SJCRH30 (cell line): ENCODE results near the gene POLRMT. TPM values are rescaled to one million over a fixed set of nuclear protein-coding genes. Genes with fewer than 3 reads are reported as not detected.

ENCODE experiments used
- DNase-seq, 2 experiments: peaks; one replicate each; pipeline ENCODE4 v3.0.0-alpha.2; 2015 to 2020
- H3K27ac ChIP-seq: fragments of 250-450 bp; sonication (Bioruptor Pico); 2 replicates; pipeline ENCODE4 v1.5.1; 2020; ENCODE audit warnings: mild to moderate bottlenecking, moderate library complexity
- H3K27me3 ChIP-seq: fragments of 250-450 bp; sonication (Bioruptor Pico); 2 replicates; pipeline ENCODE4 v1.5.1; 2020; ENCODE audit warnings: mild to moderate bottlenecking, moderate library complexity
- H3K36me3 ChIP-seq: fragments of 250-450 bp; sonication (Bioruptor Pico); 2 replicates; pipeline ENCODE4 v1.5.1; 2020; ENCODE audit warnings: mild to moderate bottlenecking, moderate library complexity
- H3K4me1 ChIP-seq: fragments of 250-450 bp; sonication (Bioruptor Pico); 2 replicates; pipeline ENCODE4 v1.5.1; 2020; ENCODE audit warnings: mild to moderate bottlenecking, moderate library complexity
- H3K4me3 ChIP-seq: fragments of 250-450 bp; sonication (Bioruptor Pico); 2 replicates; pipeline ENCODE4 v1.5.1; 2020; ENCODE audit warnings: mild to moderate bottlenecking, moderate library complexity
- H3K9me3 ChIP-seq: fragments of 250-450 bp; sonication (Bioruptor Pico); replicated peaks from 2 replicates; pipeline ENCODE4 v1.5.1; 2020; ENCODE audit warnings: mild to moderate bottlenecking, moderate library complexity
- total RNA-seq: library from RNA; depleted of rRNA; stranded (reverse); fragments of >200 nt; shearing (Covaris generic); gene quantifications from 2 replicates; pipeline ENCODE4 v1.2.3, GENCODE V29; 2014

The POLRMT gene
- total RNA-seq, 1 experiment from 2014 or later: 29.6 TPM

- no peaks in the 10 kb centered on the region for H3K9me3 ChIP-seq
- no peak for DNase-seq
- H3K36me3 ChIP-seq: peaks cover 13% of the 10 kb centered on the region; the same call in 1 of the 2 replicates
- no peak overlapping the region for H3K27ac ChIP-seq
- no peaks in the 10 kb centered on the region for H3K27me3 ChIP-seq
- peaks cover 10% of the 10 kb centered on the region for H3K4me1 ChIP-seq
- H3K4me3 ChIP-seq: no peak overlapping the region
Measured at GRCh38 chr19:657611-658010, 24.3 kb upstream of the POLRMT start.

GRCh38 chr19:656751-657559 lies 23.6 kb upstream of the POLRMT start:
- Histone ChIP-seq H3K4me1 (peaks cover 10% of the 10 kb centered on the region), H3K27me3 (no peaks in the 10 kb centered on the region), H3K36me3 (peaks cover 13% of the 10 kb centered on the region; the same call in 1 of the 2 replicates), H3K4me3 (no peak overlapping the region), H3K9me3 (no peaks in the 10 kb centered on the region), H3K27ac (no peak overlapping the region)
- peak; percentile 49 to 52 for DNase-seq

- no peak overlapping the region for H3K4me3 ChIP-seq
- no peak overlapping the region for H3K27ac ChIP-seq
- H3K4me1 ChIP-seq: peaks cover 10% of the 10 kb centered on the region
- H3K36me3 ChIP-seq: peaks cover 15% of the 10 kb centered on the region; the same call in 1 of the 2 replicates
- H3K9me3 ChIP-seq: no peaks in the 10 kb centered on the region
- no peak for DNase-seq
- H3K27me3 ChIP-seq: no peaks in the 10 kb centered on the region
Measured at GRCh38 chr19:655691-656090, 22.4 kb upstream of the POLRMT start.

DNA sequence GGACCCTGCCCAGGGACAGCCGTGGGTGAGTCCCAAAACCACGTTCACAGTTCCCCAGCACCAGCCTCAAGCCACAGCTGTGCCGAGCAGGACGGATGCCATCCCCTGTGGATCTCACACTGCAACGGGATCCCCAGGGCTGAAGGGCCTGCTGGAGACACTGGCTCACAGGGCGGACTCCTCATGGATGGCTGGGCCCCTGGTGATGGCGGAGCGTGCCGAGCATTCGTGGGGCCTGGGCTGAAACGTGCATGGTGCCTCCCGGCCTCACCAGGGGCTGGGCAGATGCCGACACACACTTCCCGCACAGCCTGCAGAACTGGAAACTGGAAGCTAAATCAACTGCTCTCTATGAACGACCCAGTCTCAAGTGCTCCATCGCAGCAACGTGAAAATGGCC lies 20.1 kb upstream of the POLRMT start:
- no peak overlapping the region for H3K4me3 ChIP-seq
- peaks cover 10% of the 10 kb centered on the region for H3K4me1 ChIP-seq
- H3K9me3 ChIP-seq: no peaks in the 10 kb centered on the region
- no peak for DNase-seq
- no peaks in the 10 kb centered on the region for H3K27me3 ChIP-seq
- H3K27ac ChIP-seq: no peak overlapping the region
- H3K36me3 ChIP-seq: peaks cover 27% of the 10 kb centered on the region; the same call in 1 of the 2 replicates

GRCh38 chr19:652467-653389 lies 19.4 kb upstream of the POLRMT start:
- H3K4me1 ChIP-seq: peaks cover 10% of the 10 kb centered on the region
- no peaks in the 10 kb centered on the region for H3K9me3 ChIP-seq
- no peak for DNase-seq
- H3K36me3 ChIP-seq: peaks cover 28% of the 10 kb centered on the region; the same call in 1 of the 2 replicates
- H3K4me3 ChIP-seq: no peak overlapping the region
- H3K27ac ChIP-seq: no peak overlapping the region
- H3K27me3 ChIP-seq: no peaks in the 10 kb centered on the region

DNA sequence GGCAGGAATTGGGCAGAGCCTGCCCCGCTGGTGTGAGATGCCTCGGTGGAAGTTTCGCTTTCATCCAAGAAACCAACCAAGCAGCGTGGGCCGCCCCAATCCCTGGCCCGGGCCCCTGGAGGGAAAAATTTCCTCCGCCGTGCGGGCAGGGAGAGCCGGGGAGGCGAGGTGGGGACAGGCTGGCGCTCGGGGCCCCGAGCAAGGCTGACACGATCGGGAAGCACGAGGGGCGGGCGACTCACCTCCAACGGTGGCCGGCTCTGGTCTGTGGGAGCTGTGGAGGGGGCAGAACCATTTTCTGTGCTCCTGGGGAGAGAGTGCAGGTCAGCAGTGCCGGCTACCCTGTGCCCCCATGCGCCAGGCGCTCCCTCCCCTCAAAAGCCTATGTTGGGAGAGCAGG lies 18.7 kb upstream of the POLRMT start:
- DNase-seq: no peak
- H3K36me3 ChIP-seq: peaks cover 35% of the 10 kb centered on the region

GRCh38 chr19:651114-651818 lies 17.9 kb upstream of the POLRMT start:
- Histone ChIP-seq H3K4me1 (no peaks in the 10 kb centered on the region), H3K4me3 (no peak overlapping the region), H3K9me3 (no peaks in the 10 kb centered on the region), H3K27me3 (no peaks in the 10 kb centered on the region), H3K36me3 (peaks cover 36% of the 10 kb centered on the region), H3K27ac (no peak overlapping the region)
- no peak for DNase-seq

More for the DNA sequence above, 18.7 kb upstream of the POLRMT start:
- Histone ChIP-seq H3K9me3 (no peaks in the 10 kb centered on the region), H3K4me1 (peaks cover 4% of the 10 kb centered on the region), H3K4me3 (no peak overlapping the region), H3K27me3 (no peaks in the 10 kb centered on the region), H3K27ac (no peak overlapping the region)

- no peak overlapping the region for H3K27ac ChIP-seq
- no peaks in the 10 kb centered on the region for H3K27me3 ChIP-seq
- no peaks in the 10 kb centered on the region for H3K4me1 ChIP-seq
- H3K36me3 ChIP-seq: peaks cover 42% of the 10 kb centered on the region
- H3K9me3 ChIP-seq: no peaks in the 10 kb centered on the region
- DNase-seq: no peak
- H3K4me3 ChIP-seq: no peak overlapping the region
Measured at GRCh38 chr19:650121-650520, 16.8 kb upstream of the POLRMT start.

DNA sequence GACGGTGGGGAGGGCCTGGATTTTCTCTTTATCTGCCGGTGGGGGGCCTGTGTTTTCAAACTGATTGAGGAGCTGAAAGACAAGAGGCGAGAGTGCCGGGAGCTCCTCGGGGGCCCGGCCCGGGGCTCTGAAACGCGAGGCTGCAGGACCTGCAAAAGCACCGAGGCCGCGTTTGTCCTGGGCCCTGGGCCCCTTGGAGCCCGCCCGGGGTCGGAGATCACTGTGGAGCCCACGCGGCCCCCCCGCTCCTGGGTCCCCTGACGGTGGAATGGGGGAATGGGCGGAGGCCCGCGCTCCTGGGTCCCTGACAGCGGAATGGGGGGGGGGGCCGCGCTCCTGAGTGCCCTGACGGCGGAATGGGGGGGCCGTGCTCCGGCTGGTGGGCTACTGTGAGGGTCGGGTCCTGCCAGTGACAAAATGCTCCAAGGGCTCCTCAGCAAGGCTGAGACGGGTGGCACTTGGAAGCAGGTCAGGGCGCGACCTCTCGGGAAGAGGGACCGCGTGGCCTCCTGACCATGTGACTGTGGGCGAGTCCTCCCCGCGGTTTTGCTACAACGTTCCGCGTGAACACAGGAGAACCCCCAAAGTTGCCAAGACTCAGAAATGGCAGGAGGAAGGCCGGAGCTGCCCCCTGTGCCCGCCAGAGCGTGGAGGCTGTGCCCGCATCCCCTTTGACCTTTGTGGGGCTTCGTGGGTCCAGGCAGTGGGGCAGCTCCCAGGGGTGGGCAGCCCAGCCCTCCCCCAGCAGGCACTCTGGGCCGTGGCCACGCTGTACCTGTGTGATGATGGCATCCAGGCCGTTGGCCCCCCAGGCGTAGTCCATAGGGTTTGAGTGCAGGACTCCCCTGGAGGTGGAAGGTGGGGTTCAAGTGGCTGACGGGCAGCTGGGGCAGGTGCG lies 15.8 kb upstream of the POLRMT start:
- H3K36me3 ChIP-seq: peaks cover 42% of the 10 kb centered on the region
- H3K9me3 ChIP-seq: no peaks in the 10 kb centered on the region
- H3K27me3 ChIP-seq: no peaks in the 10 kb centered on the region
- DNase-seq: no peak
- no peak overlapping the region for H3K27ac ChIP-seq
- H3K4me1 ChIP-seq: no peaks in the 10 kb centered on the region
- no peak overlapping the region for H3K4me3 ChIP-seq

DNA sequence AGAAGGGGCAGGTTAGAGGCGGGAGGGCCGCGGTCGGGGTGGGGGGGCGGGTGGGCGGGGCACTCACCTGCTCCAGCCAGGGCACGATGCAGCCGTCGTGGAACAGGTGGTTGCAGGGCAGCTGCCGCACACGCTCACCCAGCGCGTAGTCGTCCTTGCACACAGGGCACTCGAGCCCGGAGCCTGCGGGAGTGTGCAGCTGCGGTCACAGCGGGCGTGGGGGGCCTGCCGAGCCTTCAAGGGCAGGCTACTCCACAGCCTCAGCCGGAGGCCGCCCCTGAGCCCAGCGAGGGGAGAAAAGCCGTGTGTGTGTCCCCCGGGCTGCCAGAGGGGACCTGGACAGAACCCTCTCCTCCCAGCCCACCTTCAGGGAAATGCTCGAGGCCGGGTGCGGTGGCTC lies 15.0 kb upstream of the POLRMT start:
- DNase-seq: no peak
- H3K36me3 ChIP-seq: peaks cover 37% of the 10 kb centered on the region

GRCh38 chr19:647566-648284 lies 14.4 kb upstream of the POLRMT start:
- DNase-seq: no peak

More for the DNA sequence above, 15.0 kb upstream of the POLRMT start:
- no peaks in the 10 kb centered on the region for H3K9me3 ChIP-seq
- no peaks in the 10 kb centered on the region for H3K27me3 ChIP-seq
- no peaks in the 10 kb centered on the region for H3K4me1 ChIP-seq
- H3K27ac ChIP-seq: no peak overlapping the region
- H3K4me3 ChIP-seq: no peak overlapping the region

DNA sequence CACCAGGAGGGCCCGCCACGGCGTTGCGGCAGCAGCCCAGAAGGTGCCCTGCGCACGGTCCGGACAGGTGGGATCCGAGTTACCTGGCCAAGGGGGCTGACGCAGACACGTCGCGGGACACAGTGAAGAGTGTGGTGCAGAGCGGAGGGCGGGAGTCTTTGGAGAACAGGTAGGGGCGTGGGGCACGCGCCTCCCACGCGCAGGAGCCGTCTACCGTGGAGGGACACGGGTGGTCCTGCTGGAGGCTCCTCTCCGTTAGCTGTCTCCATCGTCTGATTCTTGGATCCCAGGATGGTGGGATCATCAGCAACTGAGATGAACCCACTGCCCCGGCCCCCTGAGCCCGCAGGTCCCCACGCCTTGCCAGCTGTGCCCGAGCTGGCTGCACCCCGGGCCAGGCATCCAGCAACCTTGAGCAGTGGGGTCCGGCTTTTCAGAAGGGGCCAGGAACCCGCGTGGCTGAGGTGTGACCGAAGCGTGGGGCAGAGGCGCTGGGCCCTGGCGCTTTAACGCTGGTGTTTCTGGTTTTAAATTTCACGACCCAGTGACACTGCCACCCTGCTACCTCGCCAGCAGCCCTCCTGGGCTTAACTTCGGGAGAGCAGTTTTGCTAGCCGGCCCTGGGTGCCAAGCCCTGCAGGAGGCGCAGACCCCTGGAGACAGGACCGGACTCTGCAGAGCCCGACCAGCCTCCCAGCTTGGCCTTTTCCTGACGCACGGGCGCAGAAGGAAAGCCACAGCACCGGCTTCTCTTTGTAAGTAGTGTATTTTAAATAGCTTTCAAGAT lies 13.6 kb upstream of the POLRMT start:
- peaks cover 37% of the 10 kb centered on the region for H3K36me3 ChIP-seq

More at GRCh38 chr19:647566-648284, 14.4 kb upstream of the POLRMT start:
- Histone ChIP-seq H3K36me3 (peaks cover 37% of the 10 kb centered on the region), H3K27ac (no peak overlapping the region), H3K4me3 (no peak overlapping the region), H3K4me1 (no peaks in the 10 kb centered on the region), H3K9me3 (no peaks in the 10 kb centered on the region), H3K27me3 (no peaks in the 10 kb centered on the region)

More for the DNA sequence above, 13.6 kb upstream of the POLRMT start:
- Histone ChIP-seq H3K4me1 (no peaks in the 10 kb centered on the region), H3K4me3 (no peak overlapping the region), H3K27me3 (no peaks in the 10 kb centered on the region), H3K27ac (no peak overlapping the region), H3K9me3 (no peaks in the 10 kb centered on the region)
- no peak for DNase-seq
